Stimulated activated CD4-positive, alpha-beta T cell treated with anti-CD3 and anti-CD28 coated beads, Interleukin-2, amount 100 ng/mL, for 4 hours (primary cell): Measurements from ENCODE around the gene SLC22A13.
"Not testable (repeated sequence)": the region's sequence is repeated elsewhere in the genome, so short reads cannot be mapped to it uniquely, and the experiment has no call there.

ENCODE experiments used
- DNase-seq: peaks from one replicate; pipeline ENCODE4 v3.0.0-alpha.2; 2020; ENCODE audit warnings: low read depth

SLC22A13 gene

DNA sequence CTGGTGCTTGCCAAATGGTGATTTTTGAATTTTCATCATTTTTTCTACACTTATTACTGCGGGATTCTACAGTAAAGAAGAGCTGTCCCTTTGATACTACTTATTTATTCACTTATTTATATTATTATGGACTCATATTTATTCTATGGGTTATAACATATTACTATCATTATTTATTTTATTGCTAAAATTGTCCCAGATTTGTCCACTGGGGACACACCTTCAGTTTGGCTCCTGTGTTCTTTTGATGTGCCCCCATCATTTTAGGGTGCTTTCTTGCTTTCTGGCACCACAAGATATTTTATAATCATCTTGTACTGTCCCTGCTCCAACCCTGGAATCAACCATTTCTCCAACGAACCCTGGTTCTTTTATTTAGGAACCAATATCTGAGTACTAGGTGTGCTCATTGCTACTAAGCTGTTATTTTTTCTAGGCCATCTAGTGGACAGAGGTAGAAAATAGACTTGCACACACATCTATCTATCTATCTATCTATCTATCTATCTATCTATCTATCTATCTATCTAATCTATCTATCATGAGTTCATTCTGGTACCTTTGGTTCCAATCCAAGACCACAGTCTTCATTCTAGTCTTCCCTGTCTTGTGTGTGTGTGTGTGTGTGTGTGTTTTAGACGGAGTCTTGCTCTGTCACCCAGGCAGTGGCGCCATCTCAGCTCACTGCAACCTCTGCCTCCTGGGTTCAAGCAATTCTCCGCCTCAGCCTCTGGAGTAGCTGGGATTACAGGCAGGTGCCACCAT, 32.5 kb downstream of the SLC22A13 start:
- no peak for DNase-seq

DNA sequence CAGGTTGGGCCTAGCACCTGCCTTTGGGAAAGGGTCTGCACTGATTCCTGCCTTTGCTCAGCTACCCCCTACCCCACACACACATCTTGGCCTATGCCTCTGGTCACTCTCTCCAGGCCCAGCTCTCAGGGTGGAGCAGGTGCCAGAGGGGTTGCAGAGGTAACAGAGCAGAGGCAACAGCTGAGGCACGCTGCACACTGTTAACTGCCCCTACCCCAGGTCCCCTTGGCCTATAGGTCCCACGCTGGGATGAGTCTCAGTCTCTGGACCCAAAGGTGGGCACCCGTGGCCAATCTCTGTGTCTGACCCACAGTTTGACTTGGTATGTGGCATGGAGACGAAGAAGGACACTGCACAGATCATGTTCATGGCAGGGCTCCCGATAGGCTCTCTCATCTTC, 41.3 kb downstream of the SLC22A13 start:
- no peak for DNase-seq

DNA sequence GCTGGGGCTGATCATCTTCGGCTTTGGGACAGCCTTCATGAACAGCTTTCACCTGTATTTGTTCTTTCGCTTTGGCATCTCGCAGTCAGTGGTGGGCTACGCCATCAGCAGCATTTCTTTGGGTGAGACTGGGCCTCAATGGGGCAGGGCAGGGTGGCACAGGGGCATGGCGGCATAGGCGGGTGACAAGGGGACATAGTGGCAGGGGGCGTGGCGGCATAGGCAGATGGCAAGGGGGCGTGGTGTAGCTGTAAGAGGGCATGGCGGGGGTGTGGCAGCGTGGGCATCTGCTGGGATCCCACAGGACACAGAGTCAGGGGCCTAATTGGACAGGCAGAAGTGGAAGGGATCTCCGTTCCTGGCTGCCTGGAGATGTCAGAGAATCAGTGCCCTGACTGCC, 42.0 kb downstream of the SLC22A13 start:
- DNase-seq = no peak

DNA sequence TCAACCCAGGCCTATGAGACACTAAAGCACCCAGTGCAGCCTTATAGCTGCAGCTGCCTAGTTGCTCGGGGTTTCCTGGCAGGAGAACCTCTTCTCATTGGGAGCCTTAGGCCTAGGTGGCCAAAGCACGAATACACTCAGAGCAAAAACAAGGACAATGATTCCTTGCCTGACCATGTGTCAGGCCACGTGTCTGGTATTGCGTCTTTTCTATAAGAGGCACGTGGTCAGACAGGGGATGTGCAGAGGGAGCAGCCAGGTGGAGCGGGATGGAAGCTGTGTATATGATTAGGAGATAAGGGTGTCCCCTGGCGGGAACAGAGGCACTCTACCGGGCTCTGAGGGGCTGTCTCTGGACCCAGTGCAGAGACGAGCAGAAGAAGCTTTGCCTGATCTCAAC, 42.8 kb downstream of the SLC22A13 start:
- DNase-seq = no peak

DNA sequence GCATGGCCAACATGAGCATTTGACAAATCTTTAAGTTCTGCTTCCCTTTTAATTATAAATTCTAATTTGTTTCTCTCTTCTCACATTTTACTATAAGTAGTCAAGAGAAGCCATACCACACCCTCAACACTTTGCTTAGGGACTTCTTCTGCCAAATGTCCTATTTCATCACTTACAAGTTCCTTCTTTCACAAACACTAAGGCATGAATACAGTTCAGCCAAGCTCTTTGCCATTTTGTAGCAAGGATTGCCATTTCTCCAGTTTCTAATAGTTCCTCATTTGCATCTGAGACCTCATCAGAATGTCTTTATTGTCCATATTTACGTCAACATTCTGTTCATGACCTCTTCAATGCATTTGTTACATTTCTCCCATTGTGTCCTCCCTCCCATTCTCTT, 45.9 kb downstream of the SLC22A13 start:
- no peak for DNase-seq

DNA sequence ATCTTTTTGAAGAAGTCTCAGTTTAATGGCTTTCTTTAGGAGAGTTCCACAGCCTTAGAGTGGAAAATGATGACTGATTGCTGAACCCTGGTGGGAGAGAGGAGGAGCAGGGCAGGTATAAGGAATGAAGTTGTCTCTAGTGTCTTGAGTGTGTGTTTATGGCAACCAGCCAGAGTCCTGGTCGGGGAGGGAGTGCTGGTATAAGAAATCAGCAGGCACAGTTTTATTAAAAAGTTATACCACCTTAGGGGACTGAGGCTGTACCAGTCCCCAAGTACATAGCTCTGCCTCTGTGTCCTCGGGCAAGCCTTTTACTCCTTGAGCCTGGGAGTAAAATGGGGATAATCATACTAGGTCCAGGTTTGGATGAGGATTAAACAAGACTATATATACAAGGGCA, 46.3 kb downstream of the SLC22A13 start:
- DNase-seq = no peak

DNA sequence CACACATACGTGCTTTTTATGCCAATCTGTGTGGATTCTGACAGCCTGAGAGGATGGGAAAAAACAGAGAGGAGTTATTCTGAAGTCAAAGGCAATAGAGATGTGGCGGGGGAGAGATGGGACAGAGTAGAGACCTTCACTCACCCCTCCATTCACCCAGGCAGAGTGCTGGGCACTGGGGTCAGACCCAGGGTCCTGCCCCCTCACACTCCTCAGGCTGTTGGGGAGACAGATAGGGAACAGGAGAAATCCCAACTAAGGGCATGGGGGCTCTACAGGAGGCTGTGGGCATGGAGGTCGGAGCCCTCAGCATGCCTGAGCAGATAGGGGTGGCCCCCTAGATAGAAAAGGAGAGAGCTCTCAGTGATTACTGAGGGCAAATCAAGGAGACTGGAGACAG, 46.7 kb downstream of the SLC22A13 start:
- no peak for DNase-seq

DNA sequence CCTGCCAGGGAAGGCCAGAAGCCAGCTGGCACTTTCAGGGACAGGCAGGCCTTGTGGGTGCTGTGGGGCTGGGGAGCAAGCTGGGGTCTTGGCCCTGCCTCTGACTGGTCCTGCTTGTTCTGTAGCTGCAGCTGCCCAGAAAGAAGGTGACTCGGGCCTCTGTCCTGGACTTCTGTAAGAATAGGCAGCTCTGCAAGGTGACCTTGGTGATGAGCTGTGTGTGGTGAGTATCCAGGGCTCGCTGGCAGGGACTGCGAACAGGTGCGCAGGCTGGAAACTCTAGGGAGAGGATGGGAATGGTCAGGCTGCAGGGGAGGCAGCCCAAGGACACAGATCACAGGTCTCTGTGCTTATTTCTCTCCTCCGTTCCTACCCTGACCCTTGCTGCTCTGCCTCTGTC, 47.7 kb downstream of the SLC22A13 start:
- no peak for DNase-seq

DNA sequence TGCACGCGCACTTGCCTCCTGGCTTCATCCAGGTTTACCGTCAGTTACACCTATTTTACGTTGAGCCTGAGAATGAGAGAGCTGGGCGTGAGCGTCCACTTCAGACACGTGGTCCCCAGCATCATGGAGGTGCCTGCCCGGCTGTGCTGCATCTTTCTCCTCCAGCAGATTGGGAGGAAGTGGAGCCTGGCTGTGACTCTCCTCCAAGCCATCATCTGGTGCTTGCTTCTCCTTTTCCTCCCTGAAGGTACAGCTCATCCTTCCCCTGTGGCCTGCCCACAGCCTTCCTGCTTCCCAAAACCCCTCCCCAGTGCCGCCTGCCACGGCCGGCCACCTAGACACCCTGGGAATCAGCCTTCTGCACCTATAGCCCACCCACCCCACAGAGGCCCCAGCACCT, 48.1 kb downstream of the SLC22A13 start:
- no peak for DNase-seq

DNA sequence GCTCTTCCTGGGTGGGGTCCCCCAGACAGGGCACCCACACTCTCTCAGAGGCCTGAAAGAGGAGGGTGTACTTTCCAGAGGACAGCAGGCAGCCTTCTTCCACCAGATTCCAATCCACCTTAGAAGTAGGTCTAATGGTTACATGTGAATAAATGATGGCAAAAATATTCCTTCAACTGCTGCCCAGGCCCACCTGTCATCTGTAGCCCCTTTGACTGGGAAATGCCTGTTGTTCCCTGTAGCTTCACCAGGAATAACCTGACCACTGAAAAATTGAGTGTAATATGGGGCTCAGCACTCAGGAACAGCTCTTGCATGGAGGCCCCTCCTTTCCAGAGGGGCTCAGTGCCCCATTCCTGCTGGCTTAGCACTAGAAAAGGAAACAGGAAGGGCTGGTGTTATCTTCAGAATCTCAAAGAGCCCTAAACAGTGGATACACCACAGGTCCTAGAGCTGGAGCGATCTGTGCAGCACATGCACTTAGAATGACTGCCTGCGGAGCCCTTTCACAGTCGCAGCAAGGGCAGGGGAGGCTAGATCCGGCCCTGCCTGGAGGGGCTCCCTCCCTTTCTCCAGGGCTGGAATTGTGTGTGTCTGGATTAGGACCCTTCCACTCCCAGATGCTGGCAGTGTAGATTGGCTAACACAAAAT, 48.6 kb downstream of the SLC22A13 start:
- no peak for DNase-seq

DNA sequence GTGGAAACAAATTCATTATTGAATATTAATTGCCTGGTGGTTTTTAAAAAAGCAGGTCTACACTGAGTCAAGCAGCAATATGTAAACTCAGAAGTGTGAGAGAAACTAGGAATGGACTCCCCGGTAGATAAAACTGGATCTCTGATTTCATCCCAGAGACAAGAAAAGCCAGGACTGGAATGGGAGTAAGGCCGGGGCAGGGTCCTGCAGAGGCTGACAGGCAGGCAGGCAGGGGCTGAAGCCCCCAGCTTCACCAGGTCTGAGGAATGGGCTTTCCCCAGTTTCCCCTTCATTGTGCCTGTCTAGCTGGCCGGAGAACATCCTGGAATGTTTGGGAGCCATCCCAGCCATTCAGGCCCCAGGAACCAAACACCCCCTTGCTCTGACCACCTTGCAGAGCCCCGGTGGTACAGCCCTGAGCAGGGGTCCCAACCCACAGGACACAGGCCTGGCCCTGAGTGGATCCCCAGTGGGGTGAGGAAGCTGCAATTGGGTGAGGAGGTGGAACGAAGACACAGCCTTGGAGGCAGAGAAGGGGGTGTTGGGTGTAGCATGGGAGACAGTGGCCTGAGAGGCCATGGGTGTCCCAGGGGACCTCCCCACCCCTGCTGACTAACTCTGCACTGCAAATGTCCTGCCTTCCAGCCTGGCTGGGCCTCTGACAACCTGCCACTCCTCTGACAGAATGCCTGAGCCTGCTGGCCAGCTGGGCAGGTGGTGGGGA, 49.3 kb downstream of the SLC22A13 start:
- DNase-seq = no peak

DNA sequence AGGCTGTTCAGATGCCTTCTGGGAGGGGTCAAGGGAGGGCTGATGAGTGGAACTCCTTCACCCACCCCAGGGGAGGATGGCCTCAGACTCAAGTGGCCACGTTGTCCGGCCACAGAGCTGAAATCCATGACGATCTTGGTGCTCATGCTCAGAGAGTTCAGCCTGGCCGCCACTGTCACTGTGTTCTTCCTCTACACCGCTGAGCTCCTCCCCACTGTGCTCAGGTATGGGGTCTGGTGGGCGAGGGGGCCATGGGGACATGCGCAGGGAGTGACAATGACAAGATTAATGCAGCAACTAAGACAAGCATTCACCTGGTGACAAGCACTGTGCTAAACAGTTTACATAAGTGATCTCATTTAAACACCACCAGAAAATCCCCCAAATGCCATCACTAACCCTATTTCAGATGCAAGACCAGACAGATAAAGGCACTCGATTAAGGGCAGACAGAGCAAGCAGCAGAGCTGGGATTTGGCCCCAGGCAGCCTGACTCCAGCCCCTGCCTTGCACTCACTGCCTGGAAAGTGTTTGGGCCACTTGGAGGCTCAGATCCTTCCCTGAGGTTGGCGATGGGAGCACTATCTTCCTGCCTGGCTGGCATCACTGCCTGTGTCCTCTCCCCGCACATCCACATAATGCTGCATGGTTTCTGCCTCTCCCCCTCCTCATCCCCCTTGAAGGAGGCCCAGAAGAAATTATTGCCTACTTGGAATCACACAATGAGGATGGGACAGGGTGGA, 50.0 kb downstream of the SLC22A13 start:
- DNase-seq = no peak

DNA sequence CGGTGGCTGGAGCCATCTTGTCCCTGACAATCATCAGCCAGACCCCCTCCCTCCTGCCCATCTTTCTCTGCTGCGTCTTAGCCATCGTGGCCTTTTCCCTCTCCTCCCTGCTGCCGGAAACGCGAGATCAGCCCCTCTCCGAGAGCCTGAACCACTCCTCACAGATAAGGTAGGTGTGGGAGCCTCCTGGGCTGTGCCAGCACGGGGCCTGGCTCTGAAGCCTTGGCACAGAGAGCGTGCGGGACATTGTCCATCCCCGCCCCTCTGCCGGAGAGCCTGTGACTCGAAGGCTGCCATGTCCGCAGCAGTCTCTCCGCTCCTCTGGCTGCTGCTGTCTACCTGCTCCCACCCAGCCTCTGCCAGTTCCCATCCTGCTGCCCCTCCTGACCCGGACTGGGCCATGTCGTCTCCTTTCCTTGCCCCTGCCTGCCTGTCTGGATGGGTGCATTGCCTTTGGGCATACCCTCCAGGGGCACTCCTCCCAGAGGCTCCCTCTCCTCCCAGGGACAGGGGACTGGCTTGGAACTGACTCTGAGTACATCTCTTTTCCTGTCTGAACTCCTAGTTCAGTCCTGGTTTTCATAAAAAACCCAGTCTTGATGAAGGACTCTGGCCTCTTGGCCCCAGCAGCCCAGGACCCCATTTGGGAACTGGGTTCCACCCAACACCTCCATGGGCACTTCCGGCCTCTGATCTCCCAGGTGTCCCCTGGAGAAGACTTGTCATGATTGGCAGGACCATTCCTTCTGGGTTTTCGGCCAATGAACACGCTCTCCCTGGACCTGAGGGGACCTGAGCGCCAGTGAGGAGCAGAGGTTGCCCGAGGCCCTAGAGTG, 51.0 kb downstream of the SLC22A13 start:
- DNase-seq = no peak

DNA sequence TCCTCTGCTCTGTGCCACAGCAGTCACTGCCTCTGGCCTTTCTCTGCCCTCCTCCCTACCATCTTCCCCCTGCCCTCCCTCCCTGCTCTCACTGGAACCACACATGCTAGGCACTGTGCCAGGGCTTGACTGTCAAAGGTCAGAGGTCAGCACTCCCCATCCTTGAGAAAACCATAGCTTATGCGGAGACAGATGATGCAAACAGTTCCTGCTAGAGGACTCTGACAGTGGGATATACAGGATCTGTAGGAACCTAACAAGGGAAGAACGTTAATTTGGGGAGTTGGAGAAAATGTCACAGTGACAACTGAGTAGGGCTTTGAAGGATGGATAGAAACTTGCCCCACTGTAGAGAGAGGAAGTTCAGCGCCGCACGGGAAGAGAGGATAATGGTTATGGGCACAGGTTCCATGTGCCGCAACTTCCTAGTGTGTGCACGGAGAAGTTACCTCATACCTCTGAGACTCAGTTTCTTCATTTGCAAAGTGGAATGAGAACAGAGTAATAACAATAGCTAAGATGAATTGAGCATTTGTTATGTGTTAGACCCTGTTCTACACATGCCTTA, 51.7 kb downstream of the SLC22A13 start:
- DNase-seq = no peak

DNA sequence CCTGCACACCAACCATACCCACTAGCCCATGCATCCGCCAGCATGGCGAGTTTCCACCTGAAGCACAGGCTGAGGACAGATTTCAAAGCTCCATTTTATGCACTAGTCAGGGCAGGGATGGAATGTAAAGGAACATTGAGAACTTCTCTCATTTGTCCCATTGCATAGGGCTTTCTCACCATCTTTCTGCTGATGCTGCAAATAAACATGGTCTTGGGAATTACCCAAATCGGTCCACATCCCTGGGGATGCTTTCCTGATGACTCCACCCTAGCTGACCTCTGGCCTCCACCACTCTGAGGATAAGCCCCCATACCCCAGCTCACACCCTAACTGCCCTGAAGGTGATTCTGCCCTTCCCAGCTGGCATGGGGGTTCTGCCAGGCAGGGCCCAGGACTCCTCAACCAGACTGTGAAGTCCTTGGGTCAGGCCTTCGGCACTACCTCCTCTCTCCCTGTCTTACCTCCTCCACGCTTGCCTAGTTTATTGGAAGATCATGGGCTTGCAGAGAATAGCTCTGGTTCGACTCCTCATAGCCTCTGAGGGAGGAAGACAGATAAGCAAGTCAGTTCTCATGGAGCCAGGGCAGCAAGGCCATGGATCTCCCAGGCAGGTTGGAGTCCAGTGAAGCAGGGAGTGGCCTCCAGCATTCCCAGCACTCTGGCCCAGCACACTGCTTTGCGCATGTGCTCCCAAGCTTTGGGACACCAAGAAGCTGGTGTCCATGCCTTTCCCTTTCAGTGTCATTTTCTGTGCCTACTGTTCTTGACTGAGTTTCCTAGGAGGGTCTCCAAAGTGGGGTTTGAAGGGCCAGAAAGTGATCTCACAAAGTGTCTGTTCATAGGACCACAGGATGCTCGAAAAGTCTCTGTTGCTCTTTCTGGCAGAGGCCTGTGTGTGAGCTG, 53.4 kb downstream of the SLC22A13 start:
- no peak for DNase-seq

DNA sequence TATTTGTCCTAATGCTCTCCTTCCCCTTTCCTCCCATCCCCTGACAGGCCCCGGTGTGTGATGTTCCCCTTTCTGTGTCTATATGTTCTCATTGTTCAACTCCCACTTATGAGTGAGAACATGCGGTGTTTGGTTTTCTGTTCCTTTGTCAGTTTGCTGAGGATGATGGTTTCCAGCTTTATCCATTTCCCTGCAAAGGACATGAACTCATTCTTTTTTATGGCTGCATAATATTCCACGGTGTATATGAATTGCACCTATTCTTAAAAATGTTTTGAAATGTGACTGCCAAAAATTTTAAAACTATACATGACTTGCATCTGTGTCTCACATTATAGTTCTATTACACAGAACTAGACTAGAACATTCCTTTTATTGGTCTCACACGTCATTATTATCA, 55.0 kb downstream of the SLC22A13 start:
- not testable (repeated sequence) for DNase-seq

DNA sequence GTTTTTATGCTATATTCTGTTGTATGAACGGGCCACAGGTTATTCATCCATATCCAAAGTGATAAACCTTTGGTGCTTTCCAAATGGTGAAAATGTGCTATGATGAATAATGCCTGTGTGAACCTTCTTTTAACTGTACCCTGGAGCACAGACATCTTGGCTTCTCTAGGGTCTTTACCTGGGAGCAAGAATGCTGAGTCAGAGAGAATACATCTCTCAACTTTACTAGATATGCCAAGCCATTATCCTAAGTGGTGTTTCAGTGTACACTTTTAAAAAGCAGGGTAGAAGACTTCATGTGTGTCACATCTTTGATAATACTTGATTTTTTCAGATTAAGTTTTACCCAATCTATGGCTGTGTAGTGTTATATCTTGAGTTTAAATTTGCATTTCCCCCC, 57.4 kb downstream of the SLC22A13 start:
- DNase-seq = no peak

DNA sequence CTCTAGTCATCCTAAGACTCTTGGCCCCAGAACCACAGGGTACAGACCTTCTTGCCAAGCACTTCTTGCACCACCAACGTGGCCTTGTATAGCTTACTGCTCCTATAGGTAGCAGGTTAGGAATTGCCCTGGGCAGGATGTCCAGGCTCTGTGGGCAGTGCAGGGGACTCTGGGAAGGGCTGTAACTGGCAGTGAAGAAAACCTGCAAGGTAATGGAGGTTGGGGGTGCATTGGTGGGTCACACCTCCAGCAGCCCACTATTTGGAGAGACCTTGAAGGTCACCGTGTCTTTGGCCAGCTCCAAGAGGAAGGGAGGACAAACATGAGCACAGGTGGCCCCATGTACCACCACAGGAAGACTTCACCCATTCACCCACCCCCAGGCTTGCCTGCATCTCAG, 59.6 kb downstream of the SLC22A13 start:
- no peak for DNase-seq

DNA sequence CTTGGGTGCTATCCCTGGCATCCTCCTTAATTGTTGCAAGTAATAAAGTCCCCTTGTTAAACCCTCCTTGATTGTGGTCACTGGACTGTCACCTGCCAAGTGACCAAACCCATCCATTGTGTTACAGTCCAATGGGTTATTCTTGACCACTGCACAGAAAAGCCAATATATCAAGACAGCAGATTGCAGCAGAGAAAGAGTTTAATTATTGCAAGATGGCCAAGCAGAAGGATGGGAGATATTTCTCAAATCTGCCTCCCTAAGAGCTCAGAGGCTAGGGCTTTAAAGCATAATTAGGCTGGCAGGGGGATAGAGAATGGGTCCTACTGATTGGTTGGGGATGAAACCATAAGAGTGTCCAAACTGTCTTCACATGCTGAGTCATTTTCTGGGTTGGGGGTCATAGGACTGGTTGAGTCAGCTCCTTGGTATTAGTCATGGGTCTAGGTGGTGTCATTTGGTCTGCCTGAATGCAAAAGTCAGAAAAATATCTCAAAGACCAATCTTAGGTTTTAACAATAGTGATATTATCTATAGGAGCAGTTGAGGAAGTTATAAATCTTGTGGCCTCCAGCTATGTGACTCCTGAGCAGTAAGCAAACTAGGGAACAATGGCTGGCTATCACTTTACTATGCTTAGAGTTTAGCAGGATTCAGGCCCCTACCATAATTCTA, 61.9 kb downstream of the SLC22A13 start:
- DNase-seq = no peak
